Heart right ventricle (tissue), 16 donors: ENCODE measurements around the gene ANKS6. TPM values are rescaled to one million over a fixed set of nuclear protein-coding genes. Genes with fewer than 3 reads are reported as not detected.
A peak's percentile ranks its signal among the peaks of the same experiment; 100 is the strongest.

Source experiments
- ATAC-seq, 8 donors: fragments of 200-7000 bp; cut with Tn5 transposase; one replicate each; pipeline ENCODE4 v1.9.1; 2020; ENCODE audit warnings: mild to moderate bottlenecking in 8 of 8, moderate library complexity in 8 of 8, moderate number of reproducible peaks in 1 of 8
- DNase-seq, 2 donors: peaks; one replicate each; pipeline ENCODE4 v3.0.0-alpha.2; 2020
- H3K27ac ChIP-seq, 10 donors: fragments of 200-600 bp; sonication (generic) in 2 of 10; one replicate each; pipeline versions ENCODE4 v1.5.0 to v1.8.0; 2020 to 2022; ENCODE audit warnings: mild to moderate bottlenecking in 3 of 10
- H3K27me3 ChIP-seq, 7 donors: fragments of 200-600 bp; one replicate each; pipeline ENCODE4 v1.8.0; 2021 to 2022; ENCODE audit warnings: mild to moderate bottlenecking in 2 of 7
- H3K36me3 ChIP-seq, 9 donors: fragments of 200-600 bp; sonication (generic) in 1 of 9; one replicate each; pipeline versions ENCODE4 v1.5.0 to v1.8.0; 2020 to 2022; ENCODE audit warnings: mild to moderate bottlenecking in 2 of 9
- H3K4me1 ChIP-seq, 9 donors: fragments of 200-600 bp; sonication (generic) in 1 of 9; one replicate each; pipeline versions ENCODE4 v1.5.0 to v1.8.0; 2020 to 2022; ENCODE audit warnings: mild to moderate bottlenecking in 4 of 9
- H3K4me3 ChIP-seq, 10 donors: fragments of 200-600 bp; sonication (generic) in 2 of 10; one replicate each; pipeline versions ENCODE4 v1.5.0 to v1.8.0; 2020 to 2022; ENCODE audit warnings: mild to moderate bottlenecking in 7 of 10, moderate library complexity in 2 of 10
- H3K9me3 ChIP-seq, 11 donors: fragments of 200-600 bp in 10 of 11; sonication (generic) in 2 of 11; one replicate each; pipeline versions ENCODE4 v1.5.0 to v1.8.0; 2013 to 2022; ENCODE audit warnings: mild to moderate bottlenecking in 2 of 11, control low read depth in 1 of 11, moderate library complexity in 1 of 11
- WGBS, 2 donors: extraction: QIAGEN DNeasy Blood & Tissue Kit; methylation state at CpG; one replicate each; pipeline ENCODE4 v1.1.7; 2013; ENCODE audit warnings: inconsistent platforms in 1 of 2; 5-methylcytosine and 5-hydroxymethylcytosine counted together
- intact Hi-C, 10 donors: fragments of 100-400 bp; cut with DNase I; formaldehyde crosslinking; loops; one replicate each; pipeline versions ENCODE4 v1.11.1 to v1.14.2; 2022
- polyA plus RNA-seq, 2 donors: library from polyadenylated mRNA; stranded (reverse); fragments of 200-250 nt; gene quantifications; one replicate each; pipeline ENCODE4 v1.2.3, GENCODE V29; 2013
- total RNA-seq, 10 donors: library from RNA; stranded (reverse); fragmentation: NEBNext Ultra II Directional in 3 of 10; extraction: Animal tissue kit (Norgen Biotek cat#: 25700) in 3 of 10; gene quantifications; one replicate each; pipeline versions ENCODE4 v1.2.1 to v1.2.4, GENCODE V29; 2021 to 2023
- TF ChIP-seq, protein P1 (sequence below), 9 donors: fragments of 200-600 bp; sonication (generic) in 2 of 9; IDR thresholded peaks; one replicate each; pipeline versions ENCODE4 v1.5.0 to v1.8.0; 2021 to 2022; ENCODE audit warnings: antibody characterized with exemption in 9 of 9, mild to moderate bottlenecking in 5 of 9, moderate library complexity in 1 of 9
- donor health status: Arrhythmogenic right ventricular cardiomyopathy.
- donor health status: ischemic (EF 13 %, LVEDD 7.1; RV severe dilation, severe dysfunction).
- donor health status: healthy with polysubstance abuse.
- donor health status: DM: no; HTN: yes; CAD: no.
- donor health status: DM: no; HTN: no; CAD: no.
- donor health status: ischemic (EF 25% LVEDD 6.9; RV normal size, moderate dysfunction).
- donor health status: ischemic (EF 25% LVEDD 5.7; RV mildly dilated, moderate dysfunction).
- donor health status: healthy.
- donor health status: DM: yes; HTN: yes; CAD: no.
- donor health status: Ischemic cardiomyopathy.
- donor health status: ischemic (EF 35%, LVEDD 5.7; RV mildly dilated, moderate dysfunction).
- donor health status: nonischemic (EF 11% LVEDD 7.7; RV severe dilation, severe dysfunction).
- donor health status: DM: yes; HTN: yes; CAD: no.
- donor health status: PGD.
- donor health status: ischemic (EF 29% LVEDD 5.4; RV normal size, mild dysfunction).
- donor health status: nonischemic (EF 23%, LVEDD 6.1; RV moderate dilation, normal function).

ANKS6 gene
- total and polyA plus RNA-seq, 12 donors = 3.1 to 8.0 (median 4.2) TPM

DNA sequence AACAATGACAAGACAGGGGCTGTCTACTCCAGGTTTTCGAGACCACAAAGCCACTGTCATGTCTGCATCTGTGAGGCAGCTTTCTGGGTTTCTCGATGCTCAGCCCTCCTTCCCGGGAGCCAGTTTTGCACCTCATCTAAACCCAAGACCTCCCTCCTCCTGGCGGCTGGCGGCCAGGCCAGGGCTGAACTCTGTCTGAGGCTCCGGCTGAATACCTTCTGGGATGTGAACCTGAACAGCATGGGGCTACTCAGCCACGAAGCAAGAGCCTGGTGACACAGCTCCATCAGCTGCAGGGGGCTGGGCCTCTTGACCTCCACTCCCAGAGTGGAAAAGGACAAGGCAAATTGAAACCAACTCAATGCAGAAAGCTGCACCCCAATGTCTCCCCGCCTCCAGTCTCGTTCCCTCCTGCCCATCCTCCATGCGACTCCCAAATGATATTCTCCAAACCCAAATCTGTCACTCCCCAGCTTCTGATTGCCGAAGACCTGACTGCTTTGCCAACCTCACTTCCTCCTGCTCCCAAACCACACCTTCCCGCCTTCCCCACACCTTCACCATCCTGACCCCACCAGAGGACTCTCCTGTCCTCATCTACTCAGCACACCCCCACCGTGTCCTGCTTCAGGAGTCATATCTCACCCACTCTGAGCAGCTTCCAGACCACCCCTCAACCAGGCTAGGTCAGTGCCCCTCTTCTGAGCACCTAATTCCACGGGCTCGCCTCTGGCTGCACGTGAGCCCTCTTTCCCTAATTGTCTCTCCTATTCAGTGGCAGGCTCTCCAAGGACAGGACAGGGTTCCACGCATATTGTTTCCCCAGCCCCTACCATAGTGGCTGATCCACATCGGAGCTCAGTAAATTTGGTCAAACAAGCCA, 4.5 kb downstream of the ANKS6 start:
- H3K9me3 ChIP-seq = no peaks in the 10 kb centered on the region
- peaks cover 0 to 29% (median 16%) of the 10 kb centered on the region in 9 donors for H3K4me1 ChIP-seq
- H3K27me3 ChIP-seq = peaks cover 0 to 12% (median 0%) of the 10 kb centered on the region in 7 donors
- ATAC-seq (no peak), DNase-seq (no peak)
- WGBS, 2 donors = 83 to 85% methylated on average over 18 of the region's 18 CpGs
- intact Hi-C loops = no loop called here
- H3K4me3 ChIP-seq = no peak overlapping the region
- TF ChIP-seq, protein P1, sequence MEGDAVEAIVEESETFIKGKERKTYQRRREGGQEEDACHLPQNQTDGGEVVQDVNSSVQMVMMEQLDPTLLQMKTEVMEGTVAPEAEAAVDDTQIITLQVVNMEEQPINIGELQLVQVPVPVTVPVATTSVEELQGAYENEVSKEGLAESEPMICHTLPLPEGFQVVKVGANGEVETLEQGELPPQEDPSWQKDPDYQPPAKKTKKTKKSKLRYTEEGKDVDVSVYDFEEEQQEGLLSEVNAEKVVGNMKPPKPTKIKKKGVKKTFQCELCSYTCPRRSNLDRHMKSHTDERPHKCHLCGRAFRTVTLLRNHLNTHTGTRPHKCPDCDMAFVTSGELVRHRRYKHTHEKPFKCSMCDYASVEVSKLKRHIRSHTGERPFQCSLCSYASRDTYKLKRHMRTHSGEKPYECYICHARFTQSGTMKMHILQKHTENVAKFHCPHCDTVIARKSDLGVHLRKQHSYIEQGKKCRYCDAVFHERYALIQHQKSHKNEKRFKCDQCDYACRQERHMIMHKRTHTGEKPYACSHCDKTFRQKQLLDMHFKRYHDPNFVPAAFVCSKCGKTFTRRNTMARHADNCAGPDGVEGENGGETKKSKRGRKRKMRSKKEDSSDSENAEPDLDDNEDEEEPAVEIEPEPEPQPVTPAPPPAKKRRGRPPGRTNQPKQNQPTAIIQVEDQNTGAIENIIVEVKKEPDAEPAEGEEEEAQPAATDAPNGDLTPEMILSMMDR (IDR thresholded peaks at IDR 0.05) = no peak
- peak overlapping the region in 2 of 10 donors; percentile 0 to 15 for H3K27ac ChIP-seq
- peaks cover 0 to 17% (median 0%) of the 10 kb centered on the region in 9 donors for H3K36me3 ChIP-seq

DNA sequence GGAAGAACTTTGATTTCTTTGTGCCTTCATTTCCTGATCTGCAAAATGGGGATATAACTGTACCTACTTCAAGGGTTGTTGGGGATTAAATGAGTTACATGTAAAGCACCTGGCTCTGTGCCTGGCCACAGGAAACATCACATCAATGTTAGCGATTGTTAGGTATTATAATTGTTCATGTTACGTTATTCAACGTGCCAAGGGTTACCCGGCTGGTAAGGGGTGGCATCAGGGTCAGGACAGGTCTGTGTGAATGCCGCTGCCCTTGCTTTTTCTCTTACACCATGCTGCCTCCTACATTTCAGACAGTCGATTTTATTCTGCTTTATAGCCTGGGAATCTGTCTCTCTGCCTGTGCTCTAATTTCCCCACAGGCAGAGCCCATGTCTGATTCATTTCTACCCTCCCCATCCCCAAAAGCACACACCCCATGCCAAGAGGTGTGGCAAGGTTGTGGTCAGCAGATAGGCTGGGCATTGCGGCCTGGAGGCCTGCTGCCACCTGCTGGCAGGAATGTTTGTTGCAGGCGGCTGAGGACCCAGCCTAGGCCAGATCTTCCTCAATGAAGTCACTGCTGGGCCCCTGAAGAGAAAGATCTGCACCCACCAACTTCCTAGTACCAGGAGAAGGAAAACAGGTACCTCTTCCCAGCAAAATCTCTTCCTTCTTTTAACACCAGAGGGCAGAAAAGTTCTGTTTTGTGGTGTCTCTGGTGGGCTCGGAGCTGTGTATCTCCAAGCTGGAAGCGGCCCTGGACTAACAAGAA, 5.3 kb downstream of the ANKS6 start:
- Histone ChIP-seq H3K4me1 (peaks cover 0 to 28% (median 16%) of the 10 kb centered on the region in 9 donors), H3K27me3 (peaks cover 0 to 12% (median 0%) of the 10 kb centered on the region in 7 donors), H3K9me3 (no peaks in the 10 kb centered on the region), H3K4me3 (no peak overlapping the region), H3K27ac (peak overlapping the region in 2 of 10 donors; percentile 0 to 15), H3K36me3 (peaks cover 0 to 17% (median 0%) of the 10 kb centered on the region in 9 donors)
- WGBS, 2 donors = 60 to 61% methylated on average over 10 of the region's 10 CpGs
- intact Hi-C loops = no loop called here
- DNase-seq = peak; percentile 71 to 79
- ATAC-seq = peak in 7 of 8 donors; percentile 56 to 93 (median 87)
- TF ChIP-seq, protein P1 (IDR thresholded peaks at IDR 0.05) = peak; percentile 97 to 99 (median 98)

DNA sequence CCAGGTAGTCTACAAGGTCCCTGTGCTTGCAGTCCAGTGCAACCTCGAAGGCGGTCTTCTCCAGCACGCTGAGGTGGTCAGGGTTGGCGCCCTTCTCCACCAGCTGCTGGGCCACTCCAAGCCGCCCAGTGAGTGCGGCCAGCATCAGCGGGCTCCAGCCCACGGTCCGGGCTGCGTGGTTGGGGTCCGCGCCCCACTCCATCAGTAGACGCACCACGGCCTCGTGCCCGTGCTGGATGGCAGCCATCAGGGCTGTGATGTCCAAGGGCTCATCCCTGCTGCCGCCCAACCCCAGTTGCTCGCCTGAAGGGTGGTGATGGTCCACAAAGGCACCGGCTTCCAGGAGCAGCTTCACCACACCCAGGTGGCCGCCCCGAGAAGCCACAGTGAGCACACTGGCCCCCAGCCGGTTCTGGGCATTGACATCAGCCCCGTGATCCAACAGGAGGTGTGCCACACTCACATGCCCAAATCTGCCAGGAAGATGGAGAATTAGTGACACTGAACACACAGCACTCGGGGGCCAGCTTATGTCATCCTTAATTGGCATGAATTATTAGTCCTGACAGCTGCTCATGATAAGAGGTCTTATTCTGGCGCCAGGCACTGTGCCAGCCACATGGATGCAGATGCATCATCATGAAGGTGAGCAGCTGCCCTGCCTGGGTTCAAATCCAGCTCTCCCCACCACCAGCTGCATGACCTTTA, 6.1 kb downstream of the ANKS6 start:
- H3K27ac ChIP-seq = no peak overlapping the region
- TF ChIP-seq, protein P1 (IDR thresholded peaks at IDR 0.05) = no peak
- ATAC-seq = peak in 1 of 8 donors; percentile 49
- H3K9me3 ChIP-seq = no peaks in the 10 kb centered on the region
- H3K36me3 ChIP-seq = peaks cover 0 to 17% (median 0%) of the 10 kb centered on the region in 9 donors
- H3K27me3 ChIP-seq = peaks cover 0 to 4% (median 0%) of the 10 kb centered on the region in 7 donors
- no peak for DNase-seq
- H3K4me1 ChIP-seq = peaks cover 0 to 20% (median 11%) of the 10 kb centered on the region in 9 donors
- intact Hi-C loops = no loop called here
- 90 to 93% methylated on average over 25 of the region's 25 CpGs for WGBS, 2 donors
- H3K4me3 ChIP-seq = no peak overlapping the region
